A549 (cell line): ENCODE measurements around the gene EGFL7. TPM values are rescaled to one million over a fixed set of nuclear protein-coding genes. Genes with fewer than 3 reads are reported as not detected.

Source experiments
- ATAC-seq, 2 experiments: fragments of 200-7000 bp in 1 of 2; fragments of >200 bp in 1 of 2; cut with Nextera tagmentation in 1 of 2; cut with Tn5 transposase in 1 of 2; 3 replicates each; pipeline versions ENCODE4 v1.8.0 to v1.9.1; 2018 to 2020; ENCODE audit warnings: mild to moderate bottlenecking in 1 of 2, moderate library complexity in 1 of 2
- CTCF ChIA-PET: fragments of 300-600 bp; sonication (Branson Sonifier 250); formaldehyde crosslinking; extraction: SDS; loops from one replicate; lab custom pipeline; 2021; ENCODE audit warnings: antibody characterized with exemption, inconsistent platforms; lab: Yijun Ruan, JAX
- POLR2A ChIA-PET: fragments of 350-600 bp; formaldehyde crosslinking; extraction: SDS; loops from one replicate; lab custom pipeline; 2021; ENCODE audit warnings: antibody characterized with exemption, inconsistent platforms; lab: Yijun Ruan, JAX
- DNase-seq, 2 experiments: peaks; one replicate each; pipeline versions ENCODE4 v3.0.0 to v3.0.0-alpha.2; 2011 to 2016; ENCODE audit warnings: low read depth in 1 of 2, low spot score in 1 of 2
- FAIRE-seq: peaks from 2 replicates; lab custom pipeline; 2011; peaks lifted over from hg19 to GRCh38; lab: Jason Lieb, UNC
- H3K27ac ChIP-seq, 2 experiments: fragments of >200 bp; sonication (Bioruptor Twin); formaldehyde crosslinking; 3 replicates each; pipeline ENCODE4 v1.5.1; 2016 to 2017
- H3K4me1 ChIP-seq: fragments of >200 bp; sonication (Bioruptor Twin); formaldehyde crosslinking; 3 replicates; pipeline ENCODE4 v1.6.1; 2016
- H3K4me2 ChIP-seq: fragments of >200 bp; sonication (Bioruptor Twin); formaldehyde crosslinking; 3 replicates; pipeline ENCODE4 v1.6.1; 2016
- H3K4me3 ChIP-seq: fragments of >200 bp; sonication (Bioruptor Twin); formaldehyde crosslinking; 3 replicates; pipeline ENCODE4 v1.5.1; 2016
- H3K9me3 ChIP-seq: fragments of >200 bp; sonication (Bioruptor Twin); formaldehyde crosslinking; 3 replicates; pipeline ENCODE4 v1.6.1; 2016
- CBX8 ChIP-seq: fragments of 200-600 bp; sonication (generic); IDR thresholded peaks from 2 replicates; pipeline ENCODE4 v1.6.1; 2016
- EHF ChIP-seq: fragments of 250-450 bp; sonication (Bioruptor Pico); IDR thresholded peaks from 2 replicates; pipeline ENCODE4 v1.5.0; 2020; ENCODE audit warnings: mild to moderate bottlenecking
- EP300 ChIP-seq, 2 experiments: fragments of >200 bp; sonication (Bioruptor Twin); formaldehyde crosslinking; IDR thresholded peaks; 2 replicates in 1 of 2; 3 replicates in 1 of 2; pipeline ENCODE4 v1.6.1; 2016 to 2017
- HEYL ChIP-seq: fragments of 250-450 bp; sonication (Bioruptor Pico); IDR thresholded peaks from 2 replicates; pipeline ENCODE4 v1.8.0; 2021; ENCODE audit warnings: mild to moderate bottlenecking, moderate library complexity
- HOXA7 ChIP-seq: fragments of 250-450 bp; sonication (Bioruptor Pico); IDR thresholded peaks from 2 replicates; pipeline ENCODE4 v1.5.0; 2020; ENCODE audit warnings: mild to moderate bottlenecking, moderate library complexity
- JUNB ChIP-seq: fragments of >200 bp; sonication (Bioruptor Twin); formaldehyde crosslinking; IDR thresholded peaks from 2 replicates; pipeline ENCODE4 v1.6.1; 2016
- MAZ ChIP-seq: fragments of 150-350 bp; IDR thresholded peaks from 2 replicates; pipeline ENCODE4 v1.6.1; 2014; ENCODE audit warnings: antibody characterized with exemption, low read depth, low read length, borderline replicate concordance
- NPAS2 ChIP-seq: fragments of 250-450 bp; sonication (Bioruptor Pico); IDR thresholded peaks from 2 replicates; pipeline ENCODE4 v1.8.0; 2022; ENCODE audit warnings: mild to moderate bottlenecking, moderate library complexity, borderline replicate concordance
- POLR2A ChIP-seq: IDR thresholded peaks from 2 replicates; pipeline ENCODE4 v1.6.1; 2012; ENCODE audit warnings: mild to moderate bottlenecking, low read length
- RAD21 ChIP-seq, 2 experiments: fragments of >200 bp in 1 of 2; sonication (Bioruptor Twin) in 1 of 2; formaldehyde crosslinking in 1 of 2; IDR thresholded peaks in 1 of 2; conservative IDR thresholded peaks in 1 of 2; 2 replicates in 1 of 2; 3 replicates in 1 of 2; pipeline ENCODE4 v1.6.1; 2012 to 2018; ENCODE audit warnings: inconsistent platforms in 1 of 2
- RCOR1 ChIP-seq: fragments of 150-350 bp; IDR thresholded peaks from 2 replicates; pipeline ENCODE4 v1.6.1; 2014; ENCODE audit warnings: antibody characterized with exemption, low read length, low read depth
- RFX5 ChIP-seq: fragments of 450-650 bp; IDR thresholded peaks from 2 replicates; pipeline ENCODE4 v1.7.1; 2014; ENCODE audit warnings: antibody characterized with exemption, mild to moderate bottlenecking, moderate library complexity
- RNF2 ChIP-seq: fragments of 200-600 bp; sonication (generic); IDR thresholded peaks from 2 replicates; pipeline ENCODE4 v1.6.1; 2016; ENCODE audit warnings: low read depth, mild to moderate bottlenecking, antibody characterized with exemption, moderate library complexity, borderline replicate concordance
- ZC3H11A ChIP-seq: fragments of 450-650 bp; IDR thresholded peaks from 2 replicates; pipeline ENCODE4 v1.6.1; 2014; ENCODE audit warnings: antibody characterized with exemption, mild to moderate bottlenecking
- WGBS: methylation state at CpG from one replicate; pipeline ENCODE4 v1.1.6; 2017; ENCODE audit errors: missing lambda C conversion rate; 5-methylcytosine and 5-hydroxymethylcytosine counted together
- polyA plus RNA-seq, 4 experiments: library from polyadenylated mRNA; depleted of rRNA in 3 of 4; stranded (reverse); fragments of >200 nt; fragmentation: RNase III in 1 of 4; extraction: RNeasy Plus Mini Kit Qiagen cat#74134 plus additional on column Dnase treatment in 1 of 4; gene quantifications; 2 replicates in 3 of 4; 3 replicates in 1 of 4; pipeline ENCODE4 v1.2.3, GENCODE V29; 2011 to 2017
- TF ChIP-seq, protein P1 (sequence below): fragments of 200-600 bp; sonication (generic); IDR thresholded peaks from 2 replicates; pipeline ENCODE4 v1.6.1; 2016; ENCODE audit warnings: antibody characterized with exemption, mild to moderate bottlenecking, moderate library complexity
- TF ChIP-seq, protein P2 (sequence below): fragments of 250-450 bp; sonication (Bioruptor Pico); IDR thresholded peaks from 2 replicates; pipeline ENCODE4 v1.5.0; 2020; ENCODE audit warnings: low read depth, mild to moderate bottlenecking, moderate library complexity
- TF ChIP-seq, protein P3 (sequence below): IDR thresholded peaks from 2 replicates; pipeline ENCODE4 v1.6.1; 2012
- TF ChIP-seq, protein P4 (sequence below): IDR thresholded peaks from 2 replicates; pipeline ENCODE4 v1.6.1; 2012
- TF ChIP-seq, protein P5 (sequence below): fragments of 150-350 bp; IDR thresholded peaks from 2 replicates; pipeline ENCODE4 v1.6.1; 2014; ENCODE audit warnings: low read depth, mild to moderate bottlenecking, low read length
- TF ChIP-seq, protein P6 (sequence below): fragments of >200 bp; sonication (Bioruptor Twin); formaldehyde crosslinking; IDR thresholded peaks from 3 replicates; pipeline ENCODE4 v1.5.1; 2016
- TF ChIP-seq, protein P7 (sequence below): fragments of >200 bp; sonication (Bioruptor Twin); formaldehyde crosslinking; IDR thresholded peaks from 2 replicates; pipeline ENCODE4 v1.6.1; 2016

EGFL7 gene
- polyA plus RNA-seq, 2 of the 4 experiments (the other 2 are of a cell fraction): 19.9 to 34.4 TPM

DNA sequence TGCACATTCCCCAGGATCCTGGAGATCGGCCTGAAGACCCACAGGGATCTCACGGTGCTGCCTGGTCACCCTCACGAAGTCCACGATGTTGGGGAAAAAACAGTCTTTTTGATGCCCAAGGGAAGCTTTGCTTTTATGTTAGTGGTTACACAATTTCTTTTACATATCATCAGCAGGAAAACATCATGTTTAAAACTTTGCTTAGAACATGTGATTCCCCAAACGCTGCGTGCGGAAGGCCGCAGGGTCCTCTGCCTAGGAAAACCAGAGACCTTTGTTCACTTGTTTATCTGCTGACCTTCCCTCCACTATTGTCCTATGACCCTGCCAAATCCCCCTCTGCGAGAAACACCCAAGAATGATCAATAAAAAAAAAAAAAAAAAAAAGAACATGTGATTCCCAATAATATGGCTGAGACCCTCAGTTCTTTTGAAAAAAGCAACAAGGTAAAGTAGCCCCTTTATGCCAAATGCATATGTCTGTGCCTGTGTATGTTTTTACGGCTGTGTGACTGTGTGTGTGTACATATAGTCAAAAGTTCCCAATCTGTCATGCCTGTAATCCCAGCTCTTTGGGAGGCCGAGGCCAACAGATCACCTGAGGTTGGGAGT, 36.0 kb downstream of the EGFL7 start:
- FAIRE-seq (no peak), DNase-seq (no peak), ATAC-seq (no peak)
- TF ChIP-seq NPAS2 (CRISPR knock-in tag): no peak
- TF ChIP-seq, protein P1, sequence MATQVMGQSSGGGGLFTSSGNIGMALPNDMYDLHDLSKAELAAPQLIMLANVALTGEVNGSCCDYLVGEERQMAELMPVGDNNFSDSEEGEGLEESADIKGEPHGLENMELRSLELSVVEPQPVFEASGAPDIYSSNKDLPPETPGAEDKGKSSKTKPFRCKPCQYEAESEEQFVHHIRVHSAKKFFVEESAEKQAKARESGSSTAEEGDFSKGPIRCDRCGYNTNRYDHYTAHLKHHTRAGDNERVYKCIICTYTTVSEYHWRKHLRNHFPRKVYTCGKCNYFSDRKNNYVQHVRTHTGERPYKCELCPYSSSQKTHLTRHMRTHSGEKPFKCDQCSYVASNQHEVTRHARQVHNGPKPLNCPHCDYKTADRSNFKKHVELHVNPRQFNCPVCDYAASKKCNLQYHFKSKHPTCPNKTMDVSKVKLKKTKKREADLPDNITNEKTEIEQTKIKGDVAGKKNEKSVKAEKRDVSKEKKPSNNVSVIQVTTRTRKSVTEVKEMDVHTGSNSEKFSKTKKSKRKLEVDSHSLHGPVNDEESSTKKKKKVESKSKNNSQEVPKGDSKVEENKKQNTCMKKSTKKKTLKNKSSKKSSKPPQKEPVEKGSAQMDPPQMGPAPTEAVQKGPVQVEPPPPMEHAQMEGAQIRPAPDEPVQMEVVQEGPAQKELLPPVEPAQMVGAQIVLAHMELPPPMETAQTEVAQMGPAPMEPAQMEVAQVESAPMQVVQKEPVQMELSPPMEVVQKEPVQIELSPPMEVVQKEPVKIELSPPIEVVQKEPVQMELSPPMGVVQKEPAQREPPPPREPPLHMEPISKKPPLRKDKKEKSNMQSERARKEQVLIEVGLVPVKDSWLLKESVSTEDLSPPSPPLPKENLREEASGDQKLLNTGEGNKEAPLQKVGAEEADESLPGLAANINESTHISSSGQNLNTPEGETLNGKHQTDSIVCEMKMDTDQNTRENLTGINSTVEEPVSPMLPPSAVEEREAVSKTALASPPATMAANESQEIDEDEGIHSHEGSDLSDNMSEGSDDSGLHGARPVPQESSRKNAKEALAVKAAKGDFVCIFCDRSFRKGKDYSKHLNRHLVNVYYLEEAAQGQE: no peak
- TF ChIP-seq MAZ: no peak
- TF ChIP-seq RCOR1: no peak
- TF ChIP-seq, protein P2, sequence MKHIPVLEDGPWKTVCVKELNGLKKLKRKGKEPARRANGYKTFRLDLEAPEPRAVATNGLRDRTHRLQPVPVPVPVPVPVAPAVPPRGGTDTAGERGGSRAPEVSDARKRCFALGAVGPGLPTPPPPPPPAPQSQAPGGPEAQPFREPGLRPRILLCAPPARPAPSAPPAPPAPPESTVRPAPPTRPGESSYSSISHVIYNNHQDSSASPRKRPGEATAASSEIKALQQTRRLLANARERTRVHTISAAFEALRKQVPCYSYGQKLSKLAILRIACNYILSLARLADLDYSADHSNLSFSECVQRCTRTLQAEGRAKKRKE: no peak
- TF ChIP-seq, protein P3, sequence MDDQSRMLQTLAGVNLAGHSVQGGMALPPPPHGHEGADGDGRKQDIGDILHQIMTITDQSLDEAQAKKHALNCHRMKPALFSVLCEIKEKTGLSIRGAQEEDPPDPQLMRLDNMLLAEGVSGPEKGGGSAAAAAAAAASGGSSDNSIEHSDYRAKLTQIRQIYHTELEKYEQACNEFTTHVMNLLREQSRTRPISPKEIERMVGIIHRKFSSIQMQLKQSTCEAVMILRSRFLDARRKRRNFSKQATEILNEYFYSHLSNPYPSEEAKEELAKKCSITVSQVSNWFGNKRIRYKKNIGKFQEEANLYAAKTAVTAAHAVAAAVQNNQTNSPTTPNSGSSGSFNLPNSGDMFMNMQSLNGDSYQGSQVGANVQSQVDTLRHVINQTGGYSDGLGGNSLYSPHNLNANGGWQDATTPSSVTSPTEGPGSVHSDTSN: no peak
- no peak for TF ChIP-seq EHF (CRISPR knock-in tag)
- TF ChIP-seq EP300 (IDR thresholded peaks at IDR 0.05): no peak
- TF ChIP-seq HOXA7 (CRISPR knock-in tag): no peak
- WGBS: 93% methylated on average over 11 of the region's 11 CpGs
- H3K4me1 ChIP-seq: peaks cover 48% of the 10 kb centered on the region
- POLR2A ChIA-PET: interaction anchor here (1.9 kb wide), 1 partner anchor 29 kb away, joined by 4 read pairs; no protein-coding TSS in a partner anchor
- peak overlapping the region; percentile 68 to 87 for H3K27ac ChIP-seq
- H3K4me2 ChIP-seq: peak overlapping the region; percentile 79
- H3K9me3 ChIP-seq: no peaks in the 10 kb centered on the region
- CTCF ChIA-PET: interaction anchor here (0.6 to 8.5 kb wide), 11 partner anchors 8 to 278 kb away, joined by 3 to 113 read pairs (median 3); no protein-coding TSS in a partner anchor
- no peak overlapping the region for H3K4me3 ChIP-seq

DNA sequence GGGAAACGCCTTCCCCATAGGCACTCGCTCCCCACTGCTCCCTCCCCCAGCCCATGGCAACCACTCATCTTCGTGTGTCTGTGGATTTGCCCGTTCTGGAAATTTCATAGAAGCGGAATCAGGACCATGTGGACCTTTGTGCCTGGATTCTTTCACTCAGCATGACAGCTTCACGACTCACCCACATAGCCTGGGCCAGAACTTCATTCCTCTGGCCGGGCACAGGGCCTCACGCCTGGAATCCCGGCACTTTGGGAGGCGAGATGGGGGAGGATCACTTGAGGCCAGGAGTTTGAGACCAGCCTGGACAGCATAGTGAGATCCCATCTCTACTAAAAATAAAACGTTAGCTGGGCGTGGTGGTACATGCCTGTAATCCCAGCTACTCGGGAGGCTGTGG, 37.6 kb downstream of the EGFL7 start:
- ChIA-PET CTCF (interaction anchor here (0.9 to 8.5 kb wide), 5 partner anchors 6 to 216 kb away, joined by 3 to 113 read pairs (median 7); no protein-coding TSS in a partner anchor), POLR2A (no interaction called here)
- no peak overlapping the region for H3K4me2 ChIP-seq
- H3K27ac ChIP-seq: no peak overlapping the region
- H3K4me3 ChIP-seq: no peak overlapping the region
- ATAC-seq (no peak), DNase-seq (no peak)
- 83% methylated on average over 8 of the region's 13 CpGs for WGBS
- H3K9me3 ChIP-seq: no peaks in the 10 kb centered on the region
- TF ChIP-seq, protein P4, sequence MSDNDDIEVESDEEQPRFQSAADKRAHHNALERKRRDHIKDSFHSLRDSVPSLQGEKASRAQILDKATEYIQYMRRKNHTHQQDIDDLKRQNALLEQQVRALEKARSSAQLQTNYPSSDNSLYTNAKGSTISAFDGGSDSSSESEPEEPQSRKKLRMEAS: no peak
- no peak for TF ChIP-seq RAD21 (conservative IDR thresholded peaks at IDR 0.05 in 1 of 2, IDR thresholded peaks at IDR 0.05 in 1 of 2)
- TF ChIP-seq POLR2A: no peak
- no peak for TF ChIP-seq RNF2
- TF ChIP-seq, protein P5, sequence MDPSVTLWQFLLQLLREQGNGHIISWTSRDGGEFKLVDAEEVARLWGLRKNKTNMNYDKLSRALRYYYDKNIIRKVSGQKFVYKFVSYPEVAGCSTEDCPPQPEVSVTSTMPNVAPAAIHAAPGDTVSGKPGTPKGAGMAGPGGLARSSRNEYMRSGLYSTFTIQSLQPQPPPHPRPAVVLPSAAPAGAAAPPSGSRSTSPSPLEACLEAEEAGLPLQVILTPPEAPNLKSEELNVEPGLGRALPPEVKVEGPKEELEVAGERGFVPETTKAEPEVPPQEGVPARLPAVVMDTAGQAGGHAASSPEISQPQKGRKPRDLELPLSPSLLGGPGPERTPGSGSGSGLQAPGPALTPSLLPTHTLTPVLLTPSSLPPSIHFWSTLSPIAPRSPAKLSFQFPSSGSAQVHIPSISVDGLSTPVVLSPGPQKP: no peak
- TF ChIP-seq JUNB: no peak
- TF ChIP-seq ZC3H11A: no peak
- TF ChIP-seq CBX8: no peak
- no peak for TF ChIP-seq HEYL
- TF ChIP-seq, protein P6, sequence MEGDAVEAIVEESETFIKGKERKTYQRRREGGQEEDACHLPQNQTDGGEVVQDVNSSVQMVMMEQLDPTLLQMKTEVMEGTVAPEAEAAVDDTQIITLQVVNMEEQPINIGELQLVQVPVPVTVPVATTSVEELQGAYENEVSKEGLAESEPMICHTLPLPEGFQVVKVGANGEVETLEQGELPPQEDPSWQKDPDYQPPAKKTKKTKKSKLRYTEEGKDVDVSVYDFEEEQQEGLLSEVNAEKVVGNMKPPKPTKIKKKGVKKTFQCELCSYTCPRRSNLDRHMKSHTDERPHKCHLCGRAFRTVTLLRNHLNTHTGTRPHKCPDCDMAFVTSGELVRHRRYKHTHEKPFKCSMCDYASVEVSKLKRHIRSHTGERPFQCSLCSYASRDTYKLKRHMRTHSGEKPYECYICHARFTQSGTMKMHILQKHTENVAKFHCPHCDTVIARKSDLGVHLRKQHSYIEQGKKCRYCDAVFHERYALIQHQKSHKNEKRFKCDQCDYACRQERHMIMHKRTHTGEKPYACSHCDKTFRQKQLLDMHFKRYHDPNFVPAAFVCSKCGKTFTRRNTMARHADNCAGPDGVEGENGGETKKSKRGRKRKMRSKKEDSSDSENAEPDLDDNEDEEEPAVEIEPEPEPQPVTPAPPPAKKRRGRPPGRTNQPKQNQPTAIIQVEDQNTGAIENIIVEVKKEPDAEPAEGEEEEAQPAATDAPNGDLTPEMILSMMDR: no peak
- TF ChIP-seq, protein P7, sequence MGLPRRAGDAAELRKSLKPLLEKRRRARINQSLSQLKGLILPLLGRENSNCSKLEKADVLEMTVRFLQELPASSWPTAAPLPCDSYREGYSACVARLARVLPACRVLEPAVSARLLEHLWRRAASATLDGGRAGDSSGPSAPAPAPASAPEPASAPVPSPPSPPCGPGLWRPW: no peak
- no peak for TF ChIP-seq EP300 (IDR thresholded peaks at IDR 0.05)
- no peak for TF ChIP-seq RFX5
- TF ChIP-seq, all 56 proteins: peak for 0
- H3K4me1 ChIP-seq: peaks cover 33% of the 10 kb centered on the region
- no peak for FAIRE-seq
